ENCODE measurements around the gene TMEM163.

The TMEM163 gene

DNA sequence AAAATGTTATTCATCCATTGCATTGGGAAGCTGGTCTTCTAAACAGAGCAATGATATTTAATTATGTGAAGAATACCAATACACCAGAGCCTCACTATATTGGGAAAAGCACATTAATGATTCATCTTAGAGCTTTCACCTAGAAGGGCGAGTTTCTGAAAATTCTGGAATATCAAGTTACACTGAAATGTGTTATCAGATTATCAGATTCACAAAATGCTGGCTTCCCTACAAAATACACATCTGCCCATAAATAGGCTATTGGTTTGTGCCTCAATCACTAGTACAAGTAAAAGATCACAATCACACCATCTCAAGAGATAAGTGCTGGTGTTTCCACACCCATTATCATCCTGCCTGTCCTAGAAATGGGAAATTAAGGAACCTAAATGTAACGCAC, 200.7 kb downstream of the TMEM163 start:
- TF ChIP-seq, protein P1, sequence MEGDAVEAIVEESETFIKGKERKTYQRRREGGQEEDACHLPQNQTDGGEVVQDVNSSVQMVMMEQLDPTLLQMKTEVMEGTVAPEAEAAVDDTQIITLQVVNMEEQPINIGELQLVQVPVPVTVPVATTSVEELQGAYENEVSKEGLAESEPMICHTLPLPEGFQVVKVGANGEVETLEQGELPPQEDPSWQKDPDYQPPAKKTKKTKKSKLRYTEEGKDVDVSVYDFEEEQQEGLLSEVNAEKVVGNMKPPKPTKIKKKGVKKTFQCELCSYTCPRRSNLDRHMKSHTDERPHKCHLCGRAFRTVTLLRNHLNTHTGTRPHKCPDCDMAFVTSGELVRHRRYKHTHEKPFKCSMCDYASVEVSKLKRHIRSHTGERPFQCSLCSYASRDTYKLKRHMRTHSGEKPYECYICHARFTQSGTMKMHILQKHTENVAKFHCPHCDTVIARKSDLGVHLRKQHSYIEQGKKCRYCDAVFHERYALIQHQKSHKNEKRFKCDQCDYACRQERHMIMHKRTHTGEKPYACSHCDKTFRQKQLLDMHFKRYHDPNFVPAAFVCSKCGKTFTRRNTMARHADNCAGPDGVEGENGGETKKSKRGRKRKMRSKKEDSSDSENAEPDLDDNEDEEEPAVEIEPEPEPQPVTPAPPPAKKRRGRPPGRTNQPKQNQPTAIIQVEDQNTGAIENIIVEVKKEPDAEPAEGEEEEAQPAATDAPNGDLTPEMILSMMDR (IDR thresholded peaks at IDR 0.05), result no peak
- Histone ChIP-seq H3K27me3 (no peaks in the 10 kb centered on the region), H3K27ac (no peak overlapping the region), H3K4me1 (ENCODE audit: control insufficient read depth in 1 of 2, insufficient read depth in 1 of 2, low read depth in 1 of 2, low read length in 1 of 2) (no peaks in the 10 kb centered on the region), H3K9me3 (no peaks in the 10 kb centered on the region), H3K4me3 (ENCODE audit: low read depth in 1 of 2, low read length in 1 of 2) (no peak overlapping the region), H3K36me3 (no peaks in the 10 kb centered on the region)

GRCh38 chr2:134515137-134515536, 203.7 kb downstream of the TMEM163 start:
- H3K27ac ChIP-seq, result no peak overlapping the region
- no peaks in the 10 kb centered on the region for H3K27me3 ChIP-seq
- TF ChIP-seq, protein P1 (IDR thresholded peaks at IDR 0.05), result no peak
- no peak overlapping the region for H3K4me3 ChIP-seq (ENCODE audit: low read depth in 1 of 2, low read length in 1 of 2)
- H3K36me3 ChIP-seq, result no peaks in the 10 kb centered on the region
- H3K9me3 ChIP-seq, result no peaks in the 10 kb centered on the region
- no peaks in the 10 kb centered on the region for H3K4me1 ChIP-seq (ENCODE audit: control insufficient read depth in 1 of 2, insufficient read depth in 1 of 2, low read depth in 1 of 2, low read length in 1 of 2)

GRCh38 chr2:134513465-134513804, 205.4 kb downstream of the TMEM163 start:
- no peak overlapping the region for H3K27ac ChIP-seq
- TF ChIP-seq, protein P1 (IDR thresholded peaks at IDR 0.05), result no peak
- no peaks in the 10 kb centered on the region for H3K27me3 ChIP-seq
- H3K36me3 ChIP-seq, result no peaks in the 10 kb centered on the region
- no peaks in the 10 kb centered on the region for H3K4me1 ChIP-seq (ENCODE audit: control insufficient read depth in 1 of 2, insufficient read depth in 1 of 2, low read depth in 1 of 2, low read length in 1 of 2)
- no peak overlapping the region for H3K4me3 ChIP-seq (ENCODE audit: low read depth in 1 of 2, low read length in 1 of 2)
- no peaks in the 10 kb centered on the region for H3K9me3 ChIP-seq

- H3K4me1 ChIP-seq (ENCODE audit: control insufficient read depth in 1 of 2, insufficient read depth in 1 of 2, low read depth in 1 of 2, low read length in 1 of 2), result no peaks in the 10 kb centered on the region
- TF ChIP-seq, protein P1 (IDR thresholded peaks at IDR 0.05), result no peak
- H3K4me3 ChIP-seq (ENCODE audit: low read depth in 1 of 2, low read length in 1 of 2), result no peak overlapping the region
- H3K27me3 ChIP-seq, result no peaks in the 10 kb centered on the region
- no peaks in the 10 kb centered on the region for H3K36me3 ChIP-seq
- H3K27ac ChIP-seq, result no peak overlapping the region
- no peaks in the 10 kb centered on the region for H3K9me3 ChIP-seq
These were observed 205.9 kb downstream of the TMEM163 start for GRCh38 chr2:134512734-134513464.

GRCh38 chr2:134508391-134508790, 210.4 kb downstream of the TMEM163 start:
- H3K27ac ChIP-seq, result no peak overlapping the region
- H3K9me3 ChIP-seq, result no peaks in the 10 kb centered on the region
- H3K4me1 ChIP-seq (ENCODE audit: control insufficient read depth in 1 of 2, insufficient read depth in 1 of 2, low read depth in 1 of 2, low read length in 1 of 2), result no peaks in the 10 kb centered on the region
- no peak overlapping the region for H3K4me3 ChIP-seq (ENCODE audit: low read depth in 1 of 2, low read length in 1 of 2)
- TF ChIP-seq, protein P1 (IDR thresholded peaks at IDR 0.05), result no peak
- H3K36me3 ChIP-seq, result no peaks in the 10 kb centered on the region
- no peaks in the 10 kb centered on the region for H3K27me3 ChIP-seq
